K562 (cell line): ENCODE results near the gene ADAM15. TPM values are rescaled to one million over a fixed set of nuclear protein-coding genes. Genes with fewer than 3 reads are reported as not detected.

ENCODE experiments used
- ATAC-seq: fragments of 200-7000 bp; cut with Tn5 transposase; 3 replicates; pipeline ENCODE4 v1.9.1; 2020; ENCODE audit warnings: moderate library complexity
- BruUV-seq: library from RNA; stranded (reverse); fragments of 400-500 nt; replicated peaks from 2 replicates; lab custom pipeline; 2021; lab: Mats Ljungman, UMichigan
- CTCF ChIA-PET: fragments of 300-600 bp; formaldehyde crosslinking; extraction: SDS; loops from one replicate; lab custom pipeline; 2021; ENCODE audit warnings: low intra/inter-chr PET ratio; lab: Yijun Ruan, JAX
- POLR2A ChIA-PET: fragments of 300-600, 350-650 bp; sonication (Branson Sonifier 250); formaldehyde crosslinking; extraction: SDS; loops from one replicate; lab custom pipeline; 2021; ENCODE audit warnings: antibody characterized with exemption, inconsistent platforms; lab: Yijun Ruan, JAX
- DNase-seq, 4 experiments: peaks; one replicate each; pipeline versions ENCODE4 v3.0.0 to v3.0.0-alpha.2; 2011 to 2018; ENCODE audit warnings: low spot score in 3 of 4, mixed read lengths in 3 of 4; ENCODE audit errors: extremely low read depth in 1 of 4
- FAIRE-seq: peaks from 2 replicates; lab custom pipeline; 2011; peaks lifted over from hg19 to GRCh38; lab: Jason Lieb, UNC
- H2AFZ ChIP-seq: 2 replicates; pipeline ENCODE4 v1.6.0; 2011; ENCODE audit warnings: low read depth, low read length, control low read depth, inconsistent platforms
- H3K27ac ChIP-seq: fragments of 200-600 bp; 3 replicates; pipeline ENCODE4 v1.8.0; 2011; ENCODE audit warnings: low read depth, mild to moderate bottlenecking, control low read depth, inconsistent platforms, low read length, moderate library complexity, mixed read lengths; ENCODE audit errors: extremely low read depth
- H3K27me3 ChIP-seq, 2 experiments: fragments of 300-600 bp in 1 of 2; 2 replicates in 1 of 2; 3 replicates in 1 of 2; pipeline versions ENCODE4 v1.6.0 to v1.8.0; 2011; ENCODE audit warnings: inconsistent platforms in 2 of 2, low read length in 2 of 2, mild to moderate bottlenecking in 1 of 2, mixed read lengths in 1 of 2, moderate library complexity in 1 of 2; ENCODE audit not compliant: control insufficient read depth in 2 of 2, insufficient read depth in 2 of 2
- H3K36me3 ChIP-seq: fragments of 300-600 bp; 3 replicates; pipeline ENCODE4 v1.8.0; 2011; ENCODE audit warnings: mild to moderate bottlenecking, low read length, inconsistent platforms; ENCODE audit not compliant: control insufficient read depth, insufficient read depth
- H3K4me1 ChIP-seq, 2 experiments: fragments of 200-600 bp in 1 of 2; replicated peaks in 1 of 2; 2 replicates in 1 of 2; 3 replicates in 1 of 2; pipeline versions ENCODE4 v1.5.1 to v1.8.0; 2011; ENCODE audit warnings: inconsistent platforms in 2 of 2, low read length in 2 of 2, mild to moderate bottlenecking in 1 of 2, mixed read lengths in 1 of 2, moderate library complexity in 1 of 2; ENCODE audit not compliant: control insufficient read depth in 2 of 2, insufficient read depth in 2 of 2
- H3K4me2 ChIP-seq: 2 replicates; pipeline ENCODE4 v1.6.1; 2011; ENCODE audit warnings: low read length, control low read depth, inconsistent platforms, mixed read lengths; ENCODE audit not compliant: insufficient read depth
- H3K4me3 ChIP-seq: fragments of 200-600 bp; sonication (generic), shearing (Covaris generic); 2 replicates; pipeline ENCODE4 v1.5.1; 2016; ENCODE audit warnings: control low read depth, inconsistent platforms
- H3K79me2 ChIP-seq: fragments of 200-600 bp; 3 replicates; pipeline ENCODE4 v1.8.0; 2011; ENCODE audit warnings: low read length, inconsistent platforms; ENCODE audit not compliant: control insufficient read depth, insufficient read depth
- H3K9ac ChIP-seq, 2 experiments: 2 replicates each; pipeline versions ENCODE4 v1.6.0 to v1.6.1; 2011; ENCODE audit warnings: low read depth in 2 of 2, low read length in 2 of 2, control low read depth in 1 of 2, inconsistent platforms in 1 of 2, mild to moderate bottlenecking in 1 of 2, mixed read lengths in 1 of 2; ENCODE audit not compliant: insufficient read depth in 1 of 2
- H3K9me1 ChIP-seq: one replicate; pipeline ENCODE4 v1.6.0; 2011; ENCODE audit warnings: inconsistent platforms, mild to moderate bottlenecking, low read length, moderate library complexity; ENCODE audit not compliant: control insufficient read depth, insufficient read depth
- H3K9me3 ChIP-seq: replicated peaks from 2 replicates; pipeline ENCODE4 v1.5.1; 2011; ENCODE audit warnings: low read depth, low read length, inconsistent platforms; ENCODE audit not compliant: control insufficient read depth, insufficient read depth
- H4K20me1 ChIP-seq: replicated peaks from 2 replicates; pipeline ENCODE4 v1.6.1; 2011; ENCODE audit warnings: low read length, inconsistent platforms, mixed read lengths; ENCODE audit not compliant: control insufficient read depth, insufficient read depth
- ATF3 ChIP-seq, 2 experiments: fragments of 450-650 bp in 1 of 2; sonication (generic) in 1 of 2; formaldehyde crosslinking in 1 of 2; IDR thresholded peaks in 1 of 2; conservative IDR thresholded peaks in 1 of 2; 2 replicates each; pipeline versions ENCODE4 v1.6.1 to v1.8.1; 2016 to 2023; ENCODE audit warnings: mild to moderate bottlenecking in 2 of 2, moderate library complexity in 2 of 2, inconsistent platforms in 1 of 2, missing genetic modification reagents in 1 of 2
- BRF1 ChIP-seq: IDR thresholded peaks from 3 replicates; pipeline ENCODE4 v1.6.1; 2011; ENCODE audit warnings: borderline replicate concordance, mild to moderate bottlenecking; ENCODE audit not compliant: insufficient read length; ENCODE audit errors: extremely low read depth
- CEBPZ ChIP-seq: fragments of 150-350 bp; IDR thresholded peaks from 2 replicates; pipeline ENCODE4 v1.6.1; 2014; ENCODE audit warnings: low read depth, mild to moderate bottlenecking, low read length, borderline replicate concordance
- E4F1 ChIP-seq: fragments of 250-450 bp; sonication (Bioruptor Pico); IDR thresholded peaks from 2 replicates; pipeline ENCODE4 v1.5.0; 2021; ENCODE audit warnings: mild to moderate bottlenecking, borderline replicate concordance
- GATA2 ChIP-seq: sonication (generic); formaldehyde crosslinking; IDR thresholded peaks from 2 replicates; pipeline ENCODE4 v1.4.0; 2020; ENCODE audit warnings: mild to moderate bottlenecking, missing genetic modification reagents
- GTF2E2 ChIP-seq: fragments of 200-800 bp; sonication (Bioruptor generic); IDR thresholded peaks from 2 replicates; pipeline ENCODE4 v1.6.1; 2016; ENCODE audit warnings: missing genetic modification characterization, missing compliant biosample characterization
- ILF3 ChIP-seq: fragments of 450-650 bp; IDR thresholded peaks from 2 replicates; pipeline ENCODE4 v1.6.1; 2018; ENCODE audit warnings: antibody characterized with exemption, mild to moderate bottlenecking, moderate library complexity, borderline replicate concordance
- PHTF2 ChIP-seq: fragments of 250-450 bp; sonication (Bioruptor Pico); IDR thresholded peaks from 2 replicates; pipeline ENCODE4 v1.5.0; 2021; ENCODE audit warnings: mild to moderate bottlenecking
- POLR2G ChIP-seq: fragments of 200-400 bp; formaldehyde crosslinking; IDR thresholded peaks from 2 replicates; pipeline ENCODE4 v1.6.1; 2017; ENCODE audit warnings: low read depth, mild to moderate bottlenecking, antibody characterized with exemption, low read length, moderate library complexity
- RBFOX2 ChIP-seq: fragments of 200-400 bp; formaldehyde crosslinking; IDR thresholded peaks from 2 replicates; pipeline ENCODE4 v1.6.1; 2017; ENCODE audit warnings: low read depth, mild to moderate bottlenecking, low read length, moderate library complexity
- SUPT5H ChIP-seq: fragments of 450-650 bp; IDR thresholded peaks from 2 replicates; pipeline ENCODE4 v1.6.1; 2016
- ZBTB1 ChIP-seq: sonication (generic); formaldehyde crosslinking; IDR thresholded peaks from 2 replicates; pipeline ENCODE4 v1.8.1; 2023; ENCODE audit warnings: missing genetic modification reagents, low read depth, mild to moderate bottlenecking, borderline replicate concordance
- ZNF146 ChIP-seq: IDR thresholded peaks from one replicate; pipeline ENCODE4 v1.6.1; 2018; ENCODE audit warnings: missing compliant biosample characterization; ENCODE audit not compliant: unreplicated experiment
- WGBS: fragments of 100-300 bp; shearing (Covaris generic); methylation state at CpG from one replicate; pipeline ENCODE4 v1.1.6; 2016; ENCODE audit warnings: low coverage, mixed read lengths; ENCODE audit not compliant: insufficient coverage; ENCODE audit errors: missing lambda C conversion rate; 5-methylcytosine and 5-hydroxymethylcytosine counted together
- in situ Hi-C: fragments of 300-500 bp; cut with MboI; formaldehyde crosslinking; loops from 4 replicates; pipeline ENCODE4 v1.15.0; 2018; ENCODE audit warnings: inconsistent platforms, mixed read lengths
- intact Hi-C: fragments of 100-400 bp; cut with micrococcal nuclease; formaldehyde crosslinking; loops from 2 replicates; pipeline ENCODE4 v1.14.2; 2022
- polyA plus RNA-seq, 8 experiments: library from polyadenylated mRNA; depleted of rRNA in 4 of 8; stranded (reverse) in 5 of 8; unstranded in 3 of 8; fragments of >200 nt; fragmentation: Nextera tagmentation in 2 of 8; fragmentation: Illumina TruSeq in 1 of 8; extraction: Ambion mirVana in 2 of 8; extraction: Trizol in 1 of 8; gene quantifications; 2 replicates each; pipeline versions ENCODE4 v1.2.1 to v1.2.3, GENCODE V29; 2011 to 2014; ENCODE audit warnings: inconsistent platforms in 1 of 8, missing spikeins in 1 of 8
- total RNA-seq, 7 experiments: library from RNA; depleted of rRNA in 6 of 7; stranded (reverse); fragments of >200 nt in 6 of 7; fragmentation: Illumina TruSeq in 2 of 7; extraction: Trizol in 2 of 7; gene quantifications; 2 replicates each; pipeline versions ENCODE4 v1.2.1 to v1.2.3, GENCODE V29; 2011 to 2021; ENCODE audit warnings: low replicate concordance in 1 of 7

The ADAM15 gene
- total and polyA plus RNA-seq, 9 of the 15 experiments (the other 6 are each of a cell fraction or from before 2014, with no cell fraction given) = 0.69 to 72.3 (median 32.8) TPM

GRCh38 chr1:155005076-155006011 lies 45.8 kb upstream of the ADAM15 start:
- 95% methylated on average over 4 of the region's 17 CpGs for WGBS
- Histone ChIP-seq H3K79me2 (peaks cover 82% of the 10 kb centered on the region), H3K9me1 (no peaks in the 10 kb centered on the region), H3K4me2 (peak overlapping the region; percentile 99), H3K27me3 (no peaks in the 10 kb centered on the region), H3K9me3 (no peaks in the 10 kb centered on the region), H2AFZ (no peak overlapping the region), H3K36me3 (peaks cover 47% of the 10 kb centered on the region; the same call in 2 of the 3 replicates), H3K27ac (peak overlapping the region; percentile 99), H4K20me1 (peaks cover 3% of the 10 kb centered on the region), H3K4me3 (peak overlapping the region; percentile 97; the same call in 1 of the 2 replicates), H3K4me1 (peaks cover 58 to 78% of the 10 kb centered on the region in 2 experiments), H3K9ac (peak overlapping the region; percentile 99; a peak in 3 of 4 replicates)
- in situ Hi-C loops = no loop called here
- ATAC-seq (no peak), DNase-seq (no peak), FAIRE-seq (no peak)
- no TSS peak for BruUV-seq
- CTCF ChIA-PET = no interaction called here
- intact Hi-C loops = no loop called here
- POLR2A ChIA-PET = interaction anchor here (0.7 to 1.2 kb wide), 3 partner anchors 7 to 79 kb away, joined by 3 to 6 read pairs (median 3); no protein-coding TSS in a partner anchor
- no peak for TF ChIP-seq GTF2E2 (tag)
- no peak for TF ChIP-seq ZBTB1 (CRISPR knock-in tag)
- TF ChIP-seq ZNF146 (CRISPR knock-in tag) = no peak
- no peak for TF ChIP-seq CEBPZ
- TF ChIP-seq BRF1 = no peak
- TF ChIP-seq GATA2 (CRISPR knock-in tag) = no peak
- peak; percentile 52 for TF ChIP-seq POLR2G
- no peak for TF ChIP-seq PHTF2 (CRISPR knock-in tag)
- TF ChIP-seq ATF3 (IDR thresholded peaks at IDR 0.05) = no peak
- no peak for TF ChIP-seq ATF3 (CRISPR knock-in tag; conservative IDR thresholded peaks at IDR 0.05)
- TF ChIP-seq E4F1 (CRISPR knock-in tag) = no peak
- TF ChIP-seq SUPT5H = 0 out of 2 replicates have a peak, but pooled peaks have one; percentile 1
- peak; percentile 62 for TF ChIP-seq RBFOX2
- TF ChIP-seq ILF3 = no peak
